Activated CD4-positive, CD25-positive, alpha-beta regulatory T cell treated with anti-CD3 and anti-CD28 coated beads, Interleukin-2, amount 50 U/mL, for 24 hours (primary cell): ENCODE data around the gene FNDC4.

Experiments used
- ATAC-seq, 2 donors: fragments of 150-1000 bp; cut with Tn5 transposase; one replicate each; pipeline ENCODE4 v1.10.0; 2021; ENCODE audit warnings: mild to moderate bottlenecking in 1 of 2, moderate library complexity in 1 of 2

FNDC4 gene

GRCh38 chr2:27493948-27494283 is 1.1 kb downstream of the FNDC4 start:
- ATAC-seq: no peak

DNA sequence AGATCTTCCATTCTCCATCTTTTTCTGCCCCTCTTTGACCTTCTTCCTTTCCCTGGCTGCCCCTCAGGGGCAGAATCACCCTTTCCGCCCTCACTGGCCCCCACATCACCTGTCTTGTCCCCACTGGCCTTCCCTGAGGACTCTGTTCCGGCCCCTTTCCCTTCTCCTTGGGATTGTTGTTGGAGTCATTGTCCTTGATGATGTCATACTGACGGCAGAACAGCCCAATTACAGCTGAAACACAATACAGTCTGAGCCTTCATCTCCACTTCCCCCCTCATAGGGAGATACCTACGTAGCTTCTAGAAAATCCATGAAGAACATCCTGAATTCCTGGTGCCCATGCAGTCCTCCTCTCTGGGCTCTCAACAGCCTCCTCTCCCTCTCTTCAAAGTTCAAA is 2.4 kb downstream of the FNDC4 start:
- ATAC-seq: no peak

GRCh38 chr2:27489498-27490397 is 5.3 kb downstream of the FNDC4 start, which contains the start of gene IFT172:
TSS of gene IFT172 (minus strand) at chr2:27489743. CDS start at chr2:27489653, 90 bp downstream.
- peak; percentile 94 to 96 for ATAC-seq

DNA sequence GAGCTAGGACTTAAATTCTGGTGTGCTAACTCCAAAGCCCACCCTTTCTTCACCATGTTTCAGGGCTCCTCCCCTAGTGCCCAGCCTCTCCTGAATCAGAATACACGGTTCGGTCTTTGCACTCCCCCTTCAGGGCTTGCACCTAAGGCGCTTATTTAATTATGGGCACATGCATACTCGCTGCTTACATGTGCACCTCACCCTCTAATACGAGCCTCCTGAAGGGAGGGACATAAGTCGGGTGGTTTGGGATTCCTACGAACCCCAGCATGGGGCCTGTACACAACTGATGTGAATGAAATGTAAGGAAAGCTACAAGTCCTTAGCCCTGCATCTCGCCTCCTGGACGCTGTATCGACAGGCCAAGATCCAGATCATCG is 5.9 kb downstream of the FNDC4 start:
- no peak for ATAC-seq

- ATAC-seq: no peak
Measured at GRCh38 chr2:27485496-27485895, 9.5 kb downstream of the FNDC4 start.

DNA sequence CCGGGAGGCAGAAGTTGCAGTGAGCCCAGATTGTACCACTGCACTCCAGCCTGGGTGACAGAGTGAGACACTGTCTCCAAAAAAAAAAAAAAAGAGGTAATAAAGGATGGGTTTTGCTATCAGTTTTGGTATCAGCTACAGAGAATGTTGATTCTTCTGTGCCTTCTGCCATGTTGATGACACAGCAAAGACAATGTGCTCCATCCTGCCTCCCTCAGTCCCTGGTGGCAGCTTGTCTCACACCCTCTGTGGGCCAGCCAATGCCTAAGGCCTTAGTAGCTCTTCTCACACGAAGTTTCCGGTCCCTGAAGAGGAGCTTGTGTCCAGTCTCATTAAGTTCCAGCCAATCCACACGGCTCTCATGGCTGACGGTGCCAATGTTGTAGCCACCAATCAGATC is 23.0 kb downstream of the FNDC4 start:
- no peak for ATAC-seq

DNA sequence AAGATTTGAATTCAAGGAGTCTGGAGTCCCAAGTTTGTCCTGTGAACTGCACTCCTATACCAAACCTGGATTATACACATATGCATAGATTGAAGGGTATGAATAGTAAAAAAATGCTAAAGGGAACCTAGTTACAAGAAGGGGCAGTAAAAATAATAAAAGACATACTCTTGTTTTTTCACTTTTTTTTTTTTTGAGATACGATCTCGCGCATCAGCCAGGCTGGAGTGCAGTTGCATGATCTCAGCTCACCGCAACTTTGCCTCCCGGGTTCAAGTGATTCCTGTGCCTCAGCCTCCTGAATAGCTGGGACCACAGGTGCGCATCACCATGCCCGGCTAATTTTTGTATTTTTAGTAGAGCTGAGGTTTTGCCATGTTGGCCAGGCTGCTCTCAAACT is 30.6 kb downstream of the FNDC4 start:
- ATAC-seq: no peak

- ATAC-seq: no peak
Measured at GRCh38 chr2:27461118-27461517, 33.9 kb downstream of the FNDC4 start.

- no peak for ATAC-seq
Measured at GRCh38 chr2:27453968-27454367, 41.0 kb downstream of the FNDC4 start.

- ATAC-seq: peak in 1 of 2 donors; percentile 53
Measured at GRCh38 chr2:27451095-27451494, 43.9 kb downstream of the FNDC4 start.

DNA sequence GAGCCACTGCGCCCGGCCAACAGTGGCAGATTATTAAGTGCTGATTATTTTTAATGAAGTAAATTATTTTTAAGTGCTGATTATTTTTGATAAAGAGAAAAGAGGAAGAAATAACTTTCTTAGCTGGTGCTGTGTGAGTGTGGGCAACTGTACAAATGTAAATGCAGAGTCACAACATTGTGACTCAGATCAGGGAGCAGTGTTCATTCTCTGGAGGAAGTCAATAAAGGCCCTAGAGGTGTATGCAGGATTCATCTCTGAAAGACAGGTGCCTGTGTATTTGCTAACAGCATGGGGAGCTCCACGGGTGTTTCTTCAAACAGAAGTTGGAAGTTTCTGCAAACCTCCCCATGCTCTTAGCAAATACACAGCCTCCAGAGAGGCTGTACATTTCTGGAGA is 46.6 kb downstream of the FNDC4 start:
- ATAC-seq: no peak

- no peak for ATAC-seq
Measured at GRCh38 chr2:27446057-27446456, 48.9 kb downstream of the FNDC4 start.

DNA sequence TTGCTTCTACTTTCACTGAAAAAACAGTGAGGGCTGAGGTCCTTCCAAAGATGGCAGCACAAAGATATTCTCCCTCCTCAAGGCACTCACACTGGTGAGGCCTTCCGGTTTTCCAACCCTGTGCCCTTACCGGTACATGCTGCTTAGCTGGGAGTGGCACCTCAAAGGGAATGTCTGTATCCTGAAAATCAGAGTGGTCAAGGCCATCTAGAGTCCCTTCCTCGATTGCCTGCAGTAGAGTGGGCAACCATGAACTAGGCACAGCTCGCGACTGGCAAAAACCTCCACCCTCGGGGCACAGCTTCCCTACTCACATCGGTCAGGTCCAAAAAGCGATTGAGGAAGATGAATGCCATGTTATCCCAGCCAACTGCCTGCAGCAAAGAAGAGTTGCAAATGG is 49.4 kb downstream of the FNDC4 start:
- no peak for ATAC-seq

DNA sequence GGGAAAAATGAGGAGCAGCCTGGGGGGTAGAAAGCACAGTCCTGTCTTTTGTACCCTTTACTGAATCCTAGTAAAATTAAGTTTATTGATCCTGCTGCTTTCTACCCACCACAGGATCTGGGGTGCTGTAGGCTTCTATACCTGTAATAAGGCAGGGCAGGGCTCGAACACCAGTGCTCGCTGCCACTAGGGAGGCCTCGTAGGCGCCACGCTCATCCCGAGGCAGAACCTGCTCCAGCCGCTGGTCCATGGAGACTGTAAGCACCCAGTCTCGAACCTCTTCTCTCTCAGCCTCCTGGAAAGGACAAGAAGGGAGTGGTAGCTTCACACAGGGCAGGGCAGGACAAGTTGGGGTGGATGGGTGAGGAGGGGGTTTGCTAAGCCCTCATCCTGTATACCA is 49.8 kb downstream of the FNDC4 start:
- no peak for ATAC-seq

DNA sequence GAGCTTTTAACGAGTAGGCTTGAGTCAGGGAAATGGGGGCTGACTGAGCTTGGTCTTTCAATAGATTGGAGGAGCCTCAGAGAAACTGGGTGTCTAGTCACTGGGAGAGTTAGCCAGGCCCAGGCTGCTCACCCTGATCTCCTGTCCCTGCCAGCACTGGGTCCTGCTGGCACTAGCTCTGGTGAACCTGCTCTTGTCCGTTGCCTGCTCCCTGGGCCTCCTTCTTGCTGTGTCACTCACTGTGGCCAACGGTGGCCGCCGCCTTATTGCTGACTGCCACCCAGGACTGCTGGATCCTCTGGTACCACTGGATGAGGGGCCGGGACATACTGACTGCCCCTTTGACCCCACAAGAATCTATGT is 52.1 kb downstream of the FNDC4 start:
- ATAC-seq: no peak

- peak; percentile 41 to 61 for ATAC-seq
Measured at GRCh38 chr2:27441958-27442919, 52.8 kb downstream of the FNDC4 start, which contains the start of gene KRTCAP3. TSS of gene KRTCAP3 (plus strand) at chr2:27442381. CDS start at chr2:27442413, 32 bp downstream.
